ENCODE results near the gene METRNL.

The METRNL gene

GRCh38 chr17:83094291-83094690, 14.9 kb downstream of the METRNL start:
- DNase-seq = no peak

DNA sequence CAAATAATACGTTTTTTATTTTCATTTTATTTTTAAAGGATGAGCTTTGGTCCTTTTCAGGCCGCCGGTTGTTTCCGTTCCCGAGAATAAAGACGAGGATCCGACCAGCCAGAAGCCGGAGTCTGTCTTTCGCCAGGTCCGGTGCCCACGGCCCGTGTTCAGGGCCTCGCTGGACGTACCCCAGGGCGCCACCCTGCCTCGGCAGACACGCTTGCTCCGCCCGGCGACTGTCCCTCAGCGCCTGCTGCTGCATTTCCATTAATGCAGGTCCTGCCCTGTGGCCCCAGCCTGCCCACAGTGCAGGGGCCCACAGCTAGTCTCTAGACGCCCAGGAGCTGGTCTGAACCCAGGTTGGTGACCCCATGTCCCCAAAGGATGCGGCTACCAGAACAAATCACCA, 15.6 kb downstream of the METRNL start:
- DNase-seq = no peak

GRCh38 chr17:83096401-83097224, 17.2 kb downstream of the METRNL start:
- DNase-seq = no peak

DNA sequence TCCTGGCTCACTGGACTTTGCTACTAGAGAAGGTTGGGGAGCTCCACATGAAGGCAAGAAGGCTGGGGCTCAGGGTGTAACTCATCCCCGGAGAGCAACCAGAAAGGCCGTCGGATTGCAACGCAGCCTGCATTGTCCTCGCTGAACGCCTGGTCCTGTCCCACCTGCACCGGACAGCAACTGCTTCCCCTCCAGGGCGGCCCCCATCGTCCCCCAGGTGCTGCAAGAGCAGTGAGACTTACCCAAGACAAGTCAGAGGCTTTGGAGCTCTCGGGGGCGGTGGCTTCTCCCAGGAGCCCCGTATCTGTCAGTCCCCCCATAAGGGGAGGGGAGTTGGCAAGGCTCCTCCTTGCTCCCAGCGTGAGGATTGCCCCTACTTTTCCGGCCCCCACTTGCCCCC, 18.4 kb downstream of the METRNL start:
- DNase-seq = no peak

- no peak for DNase-seq
These were observed 19.1 kb downstream of the METRNL start for GRCh38 chr17:83098241-83099085.

- no peak for DNase-seq
These were observed 19.7 kb downstream of the METRNL start for GRCh38 chr17:83099086-83099555.

DNA sequence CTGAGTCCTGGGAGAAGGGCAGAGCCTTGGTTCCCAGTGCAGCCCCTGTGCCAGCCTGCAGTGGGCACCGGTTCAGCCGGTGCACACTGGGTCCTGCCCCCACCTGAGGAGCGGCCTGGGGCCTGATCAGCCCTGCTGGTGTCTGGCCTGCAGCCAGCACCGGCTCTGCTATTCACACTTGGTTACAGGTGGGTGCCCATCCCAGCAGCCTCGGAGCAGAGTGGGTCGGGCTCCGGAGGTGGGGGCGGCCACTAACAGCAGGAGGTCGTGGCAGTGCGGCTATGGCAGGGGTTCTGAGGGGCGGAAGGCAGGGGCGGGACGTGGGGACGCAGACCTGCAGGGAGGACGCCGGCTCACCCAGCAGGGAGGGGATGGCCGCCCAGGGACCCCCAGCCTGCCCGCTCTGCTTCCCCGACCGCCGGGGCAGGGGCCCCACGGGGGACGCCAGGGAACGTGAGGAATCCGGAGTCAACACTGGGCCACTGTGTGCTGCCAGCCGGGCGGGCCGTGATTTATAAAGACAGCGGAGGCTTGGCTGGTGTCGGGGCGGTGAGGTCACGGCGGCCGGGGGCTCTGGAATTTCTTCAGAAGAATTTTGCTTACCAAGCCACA, 20.3 kb downstream of the METRNL start:
- no peak for DNase-seq

DNA sequence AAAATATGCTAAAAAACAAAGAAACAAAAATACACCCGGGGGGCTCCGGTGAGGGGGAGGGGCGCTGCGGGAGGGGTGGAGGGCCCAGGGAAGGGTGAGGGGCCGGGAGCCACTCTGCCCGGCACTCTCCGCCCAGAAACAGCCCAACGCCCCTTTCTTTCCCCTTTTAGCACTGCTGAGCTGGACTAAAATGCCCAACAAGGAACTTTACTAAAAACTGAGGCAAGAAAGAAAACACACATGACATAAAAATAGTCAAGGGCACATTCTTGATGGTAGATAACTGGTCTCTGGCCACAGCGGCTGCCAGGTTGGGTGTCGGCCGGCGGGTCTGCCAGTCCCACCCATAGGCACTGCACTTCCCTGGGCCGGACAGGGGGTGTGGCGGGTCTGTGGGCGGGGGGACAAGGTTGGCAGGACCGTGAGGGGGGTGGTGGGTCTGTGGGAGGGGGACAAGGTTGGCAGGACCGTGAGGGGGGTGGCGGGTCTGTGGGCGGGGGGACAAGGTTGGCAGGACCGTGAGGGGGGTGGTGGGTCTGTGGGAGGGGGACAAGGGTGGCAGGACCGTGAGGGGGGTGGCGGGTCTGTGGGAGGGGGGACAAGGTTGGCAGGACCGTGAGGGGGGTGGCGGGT, 20.9 kb downstream of the METRNL start:
- no peak for DNase-seq

DNA sequence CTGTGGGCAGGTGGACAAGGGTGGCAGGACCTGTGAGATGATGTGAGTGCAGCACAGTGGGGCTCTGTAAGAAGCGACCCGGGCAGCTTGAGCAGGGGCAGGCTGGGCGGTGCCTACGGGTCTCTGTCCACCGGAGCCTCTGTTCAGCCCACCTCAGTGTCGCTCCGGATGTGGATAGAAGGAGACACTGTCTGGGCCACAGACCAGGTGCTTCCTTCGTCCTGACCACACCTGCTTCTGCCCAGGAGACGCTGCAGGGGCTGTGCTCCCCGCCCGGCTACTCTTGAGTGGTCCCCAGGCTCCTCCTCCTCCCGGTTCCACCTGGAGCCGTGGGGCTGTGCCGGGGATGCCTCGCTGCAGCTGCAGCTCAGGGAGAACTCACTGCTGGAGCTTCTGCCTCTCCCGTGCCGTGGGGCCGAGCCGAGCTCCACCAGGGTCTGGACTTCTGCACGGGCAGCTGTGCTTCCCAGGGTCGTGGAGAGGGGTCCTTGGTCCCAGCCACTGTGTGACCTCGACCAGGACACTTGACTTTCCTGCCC, 21.5 kb downstream of the METRNL start:
- DNase-seq = no peak

DNA sequence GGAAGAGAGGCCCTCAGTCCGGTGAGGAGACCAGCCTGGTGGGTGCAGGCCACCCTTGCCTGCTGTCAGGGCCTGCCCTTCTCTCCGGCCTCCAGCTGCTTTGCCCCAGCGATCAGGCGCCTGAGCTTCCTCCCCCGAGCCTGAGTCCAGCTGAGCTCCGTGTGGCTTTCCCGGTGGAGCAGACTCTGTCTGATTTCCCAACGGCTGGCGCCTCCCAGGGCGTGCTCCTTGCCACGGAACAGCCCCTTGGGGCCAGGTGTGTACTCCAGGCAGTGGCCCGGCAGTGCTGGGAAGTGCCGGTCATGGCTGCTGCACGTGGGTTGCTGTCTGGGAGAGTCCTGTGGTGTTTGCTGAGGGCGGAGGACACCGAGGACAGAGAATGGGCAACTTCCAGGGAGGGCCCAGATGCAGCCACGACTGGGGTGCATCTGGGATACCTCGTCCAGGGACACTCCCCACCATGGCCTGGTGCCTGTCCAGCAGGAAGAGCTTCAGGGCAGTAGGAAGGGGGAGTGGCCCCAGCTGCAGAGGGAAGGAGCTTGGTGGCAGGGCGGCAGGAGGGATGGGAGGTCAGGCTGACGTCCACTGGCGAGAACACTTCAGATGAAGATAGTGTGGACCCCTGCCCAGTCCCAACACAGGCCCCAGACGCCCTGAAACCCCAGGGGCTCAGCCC, 22.5 kb downstream of the METRNL start:
- no peak for DNase-seq

- DNase-seq = no peak
These were observed 24.0 kb downstream of the METRNL start for GRCh38 chr17:83103200-83103942.

GRCh38 chr17:83103943-83104311, 24.5 kb downstream of the METRNL start:
- DNase-seq = no peak

DNA sequence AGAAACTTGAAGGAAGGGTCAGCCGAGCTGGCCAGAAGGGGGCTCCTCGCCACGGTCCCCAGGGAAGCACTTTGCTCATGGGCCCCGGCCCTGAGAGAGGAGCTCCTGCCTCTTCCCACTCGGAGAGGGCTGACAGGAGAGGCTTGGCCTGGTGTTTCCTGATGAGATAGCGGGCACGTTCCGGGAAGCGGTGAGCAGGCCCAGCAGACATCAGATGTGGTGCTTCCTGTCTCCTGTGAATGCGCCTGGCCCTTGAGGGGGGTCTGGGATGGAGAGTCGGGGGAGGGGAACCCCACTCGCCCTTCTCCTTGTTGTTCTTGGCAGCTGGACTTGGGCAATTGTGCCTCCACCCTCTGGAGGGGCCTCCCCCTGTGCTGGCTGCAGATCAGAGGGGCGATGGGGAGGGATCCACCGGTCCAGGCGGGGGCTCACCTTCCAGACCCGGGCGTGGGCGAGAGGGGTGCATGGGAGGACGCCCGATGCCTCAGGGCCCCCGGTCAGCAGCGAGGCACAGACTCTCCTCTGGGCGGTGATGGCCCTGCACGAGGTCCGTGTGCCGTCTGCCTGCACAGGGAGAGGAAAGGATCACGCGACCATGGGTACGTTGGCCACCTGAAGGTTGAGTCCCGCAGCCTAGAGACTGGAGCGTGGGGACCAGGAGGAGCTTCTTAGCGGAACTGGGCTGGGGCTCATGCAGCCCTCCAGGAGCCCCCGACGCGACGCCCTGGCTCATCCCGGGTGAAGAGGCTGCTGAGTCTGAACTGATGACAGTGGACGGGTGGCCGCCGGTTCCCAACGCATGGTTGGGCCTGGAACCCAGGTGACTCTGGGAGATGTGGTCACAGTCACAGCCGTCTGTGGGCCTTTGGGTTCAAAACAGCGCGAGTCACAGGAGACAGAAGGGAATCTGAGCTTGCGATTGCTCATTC, 25.4 kb downstream of the METRNL start:
- no peak for DNase-seq

DNA sequence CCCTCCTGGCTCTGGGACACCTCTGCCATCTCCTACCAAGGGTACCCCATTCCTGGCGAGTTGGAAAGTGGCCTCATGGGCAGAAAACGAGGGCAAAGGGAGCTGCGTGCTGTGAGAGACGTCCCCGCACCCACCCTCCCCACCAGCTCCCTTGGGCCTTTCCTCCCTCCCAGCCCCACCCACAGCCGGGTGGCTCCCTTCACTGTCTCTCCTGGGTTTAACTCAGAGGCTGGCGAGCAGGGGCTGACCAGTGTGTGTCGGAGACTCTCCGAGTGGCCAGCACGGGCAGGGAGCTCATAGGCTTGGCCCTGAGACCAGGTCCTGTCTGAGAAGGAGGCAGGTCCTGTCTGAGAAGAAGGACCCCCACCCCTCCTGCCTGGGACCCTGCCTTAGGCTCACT, 26.1 kb downstream of the METRNL start:
- no peak for DNase-seq

- DNase-seq = no peak
These were observed 26.7 kb downstream of the METRNL start for GRCh38 chr17:83106056-83106588.

DNA sequence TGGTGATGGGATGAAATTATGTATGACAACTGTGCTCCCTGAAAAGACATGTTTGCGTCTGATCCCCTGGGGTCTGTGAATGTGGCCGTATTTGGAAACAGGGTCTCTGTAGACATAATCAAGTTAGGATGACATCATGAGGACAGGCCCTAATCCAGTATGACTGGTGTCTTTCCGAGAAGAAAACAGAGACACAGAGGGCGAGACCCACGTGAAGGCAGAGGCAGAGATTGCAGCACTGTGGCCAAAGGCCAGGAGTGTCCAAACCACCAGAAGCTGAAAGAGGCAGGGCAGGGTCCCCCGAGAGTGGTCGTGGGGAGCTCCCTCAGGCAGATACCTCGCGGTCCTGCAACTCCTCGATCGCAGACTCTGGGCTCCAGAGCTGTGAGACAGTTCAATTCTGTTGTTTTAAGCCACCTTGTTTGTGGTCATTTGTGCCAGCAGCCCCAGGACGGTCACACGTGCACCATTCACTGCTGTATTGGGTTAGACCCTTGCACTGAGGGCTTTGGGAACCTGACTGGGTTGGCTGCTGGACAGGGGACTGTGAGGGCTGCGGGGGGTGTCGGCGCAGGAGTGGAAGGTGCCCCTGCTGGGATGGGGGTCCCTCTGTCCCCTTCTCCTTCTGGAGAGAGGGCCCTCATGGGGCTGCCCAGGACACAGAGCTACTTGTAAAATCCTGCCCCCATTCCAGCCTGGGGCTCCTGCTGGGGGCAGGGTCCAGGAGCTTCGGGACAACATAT, 27.7 kb downstream of the METRNL start:
- no peak for DNase-seq

- DNase-seq = no peak
These were observed 28.2 kb downstream of the METRNL start for GRCh38 chr17:83107656-83108048.

DNA sequence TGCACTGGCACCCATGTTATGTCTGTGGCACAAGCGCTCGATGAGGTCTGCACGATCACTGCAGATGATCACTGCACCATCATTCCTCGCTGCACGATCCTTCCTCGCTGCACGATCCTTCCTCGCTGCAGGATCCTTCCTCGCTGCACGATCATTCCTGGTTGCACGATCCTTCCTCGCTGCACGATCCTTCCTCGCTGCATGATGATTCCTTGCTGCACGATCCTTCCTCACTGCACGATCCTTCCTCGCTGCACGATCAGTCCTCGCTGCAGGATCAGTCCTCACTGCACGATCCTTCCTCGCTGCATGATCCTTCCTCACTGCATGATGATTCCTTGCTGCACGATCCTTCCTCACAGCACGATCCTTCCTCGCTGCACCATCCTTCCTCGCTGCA, 29.3 kb downstream of the METRNL start:
- DNase-seq = no peak

DNA sequence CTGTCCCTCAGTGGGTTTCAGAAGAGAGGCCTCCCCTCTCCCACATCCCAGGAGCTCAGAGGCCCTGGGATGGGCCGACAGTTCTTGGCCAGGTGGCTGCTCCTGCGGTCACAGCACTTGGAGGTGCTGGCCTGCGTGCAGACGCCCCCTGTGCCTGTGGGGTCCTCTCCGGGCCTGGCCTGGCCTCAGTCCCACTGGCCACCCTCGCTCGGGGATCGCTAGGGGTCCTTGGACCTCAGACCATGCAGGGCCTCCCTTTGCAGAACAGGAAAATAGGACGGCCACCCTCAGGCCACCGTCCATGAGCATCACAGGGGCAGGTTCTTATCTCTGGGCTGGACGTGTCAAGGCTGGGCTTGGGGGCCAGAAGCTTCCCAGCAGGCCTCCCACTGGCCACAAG, 30.0 kb downstream of the METRNL start:
- DNase-seq = no peak
